GM08714 (cell line): ENCODE measurements around the gene LRCOL1.

ENCODE experiments used
- H3K4me3 ChIP-seq: fragments of 200-500 bp; sonication (Bioruptor generic); 2 replicates; pipeline ENCODE4 v1.5.1; 2014; ENCODE audit warnings: mild to moderate bottlenecking, low read length, inconsistent platforms
- ZNF274 ChIP-seq: IDR thresholded peaks from 2 replicates; pipeline ENCODE4 v1.6.1; 2012; ENCODE audit warnings: mild to moderate bottlenecking, low read depth, low read length

Gene LRCOL1

DNA sequence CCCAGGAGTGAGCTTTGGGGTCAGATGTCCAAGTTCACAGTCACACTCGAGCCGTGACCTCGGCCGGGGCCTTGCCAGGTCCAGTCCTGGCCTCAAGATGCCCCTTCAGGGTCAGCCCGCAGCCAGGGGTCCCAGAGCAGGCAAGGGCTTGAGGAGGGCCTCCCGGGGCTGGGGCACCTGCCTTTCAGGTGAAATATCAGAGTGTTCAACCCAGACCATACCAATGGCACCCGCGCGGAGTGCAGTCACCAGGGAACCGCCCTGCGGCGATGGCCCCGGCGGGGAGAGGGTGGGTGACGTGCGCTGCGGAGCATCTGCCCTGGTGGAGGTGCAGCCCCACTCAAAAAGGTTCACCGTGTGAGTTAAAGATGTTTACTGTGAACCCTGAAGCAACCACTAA, 16.9 kb downstream of the LRCOL1 start:
- TF ChIP-seq ZNF274 = no peak
- H3K4me3 ChIP-seq = no peak overlapping the region

DNA sequence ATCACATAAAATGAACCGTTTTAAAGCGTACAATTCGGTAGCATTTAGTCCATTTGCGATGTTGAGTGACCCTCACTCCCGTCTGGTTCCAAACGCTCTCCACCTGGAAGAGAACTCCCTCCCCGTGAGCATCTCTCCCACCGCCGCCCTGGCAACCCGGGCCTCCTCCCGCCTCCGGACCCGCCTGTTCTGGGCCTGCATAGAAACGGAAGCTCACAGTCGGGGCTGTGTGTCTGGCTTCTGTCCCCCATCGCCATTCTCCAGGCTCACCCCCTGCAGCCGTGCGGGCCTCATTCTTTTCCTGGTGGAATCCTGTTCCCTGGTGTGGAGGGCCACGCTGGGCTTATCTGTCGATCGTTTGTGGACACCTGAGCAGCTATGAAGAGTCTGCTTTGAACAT, 17.3 kb downstream of the LRCOL1 start:
- no peak overlapping the region for H3K4me3 ChIP-seq
- no peak for TF ChIP-seq ZNF274

DNA sequence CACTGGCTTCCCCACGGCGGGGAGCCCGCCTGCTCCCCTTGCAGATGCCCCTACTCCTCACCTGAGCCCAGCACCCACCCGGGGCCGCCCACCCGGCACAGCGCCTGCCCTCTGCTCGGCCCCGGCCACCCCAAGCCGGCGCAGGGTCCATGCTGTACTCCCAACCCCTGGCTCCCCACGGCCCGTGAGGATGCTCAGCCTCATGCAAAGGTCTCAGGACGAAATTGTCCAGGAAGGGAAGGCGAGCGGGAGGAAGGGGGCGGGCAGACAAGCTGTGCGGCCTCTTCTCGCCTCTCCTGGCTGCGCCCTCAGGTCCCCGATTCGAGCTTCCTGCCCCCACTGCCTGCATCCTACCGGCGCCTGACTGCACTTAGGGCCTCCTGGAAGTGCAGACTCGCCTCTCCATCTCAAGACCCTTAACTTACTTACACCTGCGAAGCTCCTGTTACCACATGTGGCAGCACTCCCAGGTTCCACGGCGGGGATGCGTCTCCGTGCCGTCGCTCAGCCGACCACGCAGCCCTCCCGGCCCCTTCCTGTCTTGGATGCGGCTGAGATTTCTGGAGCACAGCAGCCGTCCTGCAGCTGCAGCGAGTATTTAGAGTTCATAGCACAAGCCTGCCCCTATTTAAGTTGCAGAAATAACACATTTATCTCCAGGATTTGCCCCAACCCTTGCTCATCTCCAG, 18.0 kb downstream of the LRCOL1 start:
- H3K4me3 ChIP-seq = no peak overlapping the region
- no peak for TF ChIP-seq ZNF274

DNA sequence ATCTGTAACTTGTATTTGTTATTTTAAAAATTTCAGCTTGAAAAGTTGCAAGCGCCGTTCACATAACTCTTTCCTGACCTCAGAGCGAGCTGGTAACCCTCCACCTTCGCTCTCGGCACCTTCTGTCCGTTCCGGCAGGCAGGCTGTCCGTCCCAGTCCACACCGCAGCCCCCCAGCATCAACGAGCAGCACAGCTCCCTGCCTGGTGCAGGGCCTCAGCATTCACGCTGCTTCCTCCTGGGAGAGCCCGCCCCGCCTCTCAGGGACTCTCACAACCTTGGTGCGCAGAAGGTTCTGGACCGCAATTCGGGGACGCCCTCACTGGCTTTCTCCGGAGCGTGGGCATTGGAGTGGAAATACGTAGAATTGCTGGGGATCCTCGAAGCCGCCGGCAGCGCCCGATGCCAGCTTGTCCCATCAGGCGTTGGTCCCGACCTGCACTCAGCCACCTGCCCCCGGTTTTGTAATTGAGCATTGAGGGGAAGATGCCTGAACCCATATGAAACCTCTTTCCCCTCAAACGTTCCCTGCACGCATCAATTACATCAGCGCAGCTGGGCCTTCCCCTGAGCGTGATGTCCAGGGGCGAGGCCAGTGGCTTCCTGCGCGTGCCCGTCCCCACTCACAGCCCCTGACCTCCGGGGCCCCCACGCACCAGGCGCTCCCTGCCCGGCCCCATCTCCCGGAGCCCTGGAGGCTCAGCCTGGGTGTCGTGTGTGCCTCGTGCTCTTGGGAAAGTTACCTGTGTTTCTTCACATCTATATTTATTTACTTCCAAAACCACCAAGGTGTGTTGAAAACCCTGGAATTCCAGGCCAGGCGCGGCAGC, 19.1 kb downstream of the LRCOL1 start:
- H3K4me3 ChIP-seq = no peak overlapping the region
- no peak for TF ChIP-seq ZNF274

DNA sequence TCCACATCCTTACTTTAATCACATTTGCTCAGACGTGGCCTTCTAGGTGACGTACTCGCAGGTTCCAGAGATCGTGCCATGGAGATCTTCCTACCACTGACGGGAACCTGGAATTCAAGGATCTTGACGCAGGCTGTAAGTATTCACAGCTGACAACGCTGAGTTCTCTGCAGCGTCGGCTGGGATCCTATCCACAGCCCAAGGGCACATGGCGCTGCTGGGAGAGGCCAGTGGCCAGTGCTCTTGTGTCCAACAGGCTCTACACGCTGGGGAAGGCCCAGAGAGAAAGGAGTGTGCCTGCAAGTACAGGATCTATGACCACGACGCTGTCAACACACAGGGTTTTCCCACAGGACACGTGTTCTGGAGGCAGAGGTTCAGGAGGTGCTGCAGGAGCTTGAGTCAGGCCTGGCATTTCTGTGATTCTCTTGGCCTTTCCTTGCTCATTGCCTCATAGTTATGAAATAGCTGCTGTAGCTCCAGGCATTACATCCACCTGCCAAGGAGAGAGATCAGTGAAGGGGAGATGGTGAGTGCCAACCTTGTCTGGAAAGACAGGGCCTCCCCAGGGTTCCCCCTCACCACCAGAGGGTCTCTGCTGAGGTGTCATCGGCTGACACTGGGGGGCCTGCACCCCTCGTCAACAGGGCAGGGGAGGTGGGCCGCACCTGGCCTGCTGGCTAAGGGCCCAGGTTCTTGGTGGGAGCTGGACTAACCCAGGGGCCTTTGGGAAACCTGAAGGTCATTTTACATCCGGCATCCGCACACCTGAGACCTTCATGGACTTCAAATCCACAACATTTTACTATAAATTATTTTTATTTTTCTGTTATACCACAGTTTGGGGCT, 21.3 kb downstream of the LRCOL1 start:
- no peak for TF ChIP-seq ZNF274
- H3K4me3 ChIP-seq = no peak overlapping the region

DNA sequence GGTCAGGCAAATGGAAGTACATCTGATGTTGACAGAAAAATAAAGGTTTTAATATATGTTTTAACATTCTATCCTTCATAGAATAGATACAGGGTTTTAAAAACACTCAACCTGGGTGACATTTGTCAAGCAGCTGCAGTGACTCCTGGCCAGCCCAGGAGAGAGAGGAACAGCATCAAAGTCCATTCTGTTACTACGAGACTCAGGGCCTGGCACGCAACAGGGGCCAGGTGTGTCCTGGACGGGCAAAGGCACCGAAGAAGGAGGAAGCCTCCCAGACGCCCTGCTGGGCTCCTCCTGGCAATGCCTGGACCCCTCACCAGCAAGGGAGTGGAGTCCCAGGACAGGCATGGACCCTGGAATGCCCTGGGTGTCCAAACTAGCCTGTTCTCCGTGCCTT, 22.1 kb downstream of the LRCOL1 start:
- no peak for TF ChIP-seq ZNF274
- no peak overlapping the region for H3K4me3 ChIP-seq

DNA sequence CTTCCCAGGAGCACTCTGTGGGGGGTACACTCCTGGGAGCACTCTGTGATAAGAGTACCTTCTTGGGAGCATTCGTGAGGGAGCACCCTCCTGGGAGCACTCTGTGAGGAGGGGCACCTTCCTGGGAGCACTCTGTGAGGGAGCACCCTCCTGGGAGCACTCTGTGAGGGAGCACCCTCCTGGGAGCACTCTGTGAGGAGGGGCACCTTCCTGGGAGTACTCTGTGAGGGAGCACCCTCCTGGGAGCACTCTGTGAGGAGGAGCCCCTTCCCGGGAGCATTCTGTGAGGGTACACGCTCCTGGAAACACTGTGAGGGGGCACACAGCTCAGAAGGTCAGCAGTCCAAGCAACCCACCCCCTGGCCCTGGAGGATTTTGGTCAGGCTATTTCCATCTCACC, 22.6 kb downstream of the LRCOL1 start:
- H3K4me3 ChIP-seq = no peak overlapping the region
- TF ChIP-seq ZNF274 = no peak

DNA sequence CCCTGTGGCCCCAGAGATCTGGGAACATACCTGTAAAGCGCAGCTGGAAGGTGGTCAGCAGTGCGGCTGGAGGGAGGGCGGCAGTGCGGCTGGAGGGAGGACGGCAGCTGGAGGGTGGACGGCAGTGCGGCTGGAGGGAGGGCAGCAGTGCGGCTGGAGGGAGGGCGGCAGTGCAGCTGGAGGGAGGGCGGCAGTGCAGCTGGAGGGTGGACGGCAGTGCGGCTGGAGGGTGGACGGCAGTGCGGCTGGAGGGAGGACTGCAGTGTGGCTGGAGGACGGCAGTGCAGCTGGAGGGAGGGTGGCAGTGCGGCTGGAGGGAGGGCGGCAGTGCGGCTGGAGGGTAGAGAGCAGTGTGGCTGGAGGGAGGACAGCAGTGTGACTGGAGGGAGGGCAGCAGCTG, 23.5 kb downstream of the LRCOL1 start:
- no peak for TF ChIP-seq ZNF274
- no peak overlapping the region for H3K4me3 ChIP-seq

DNA sequence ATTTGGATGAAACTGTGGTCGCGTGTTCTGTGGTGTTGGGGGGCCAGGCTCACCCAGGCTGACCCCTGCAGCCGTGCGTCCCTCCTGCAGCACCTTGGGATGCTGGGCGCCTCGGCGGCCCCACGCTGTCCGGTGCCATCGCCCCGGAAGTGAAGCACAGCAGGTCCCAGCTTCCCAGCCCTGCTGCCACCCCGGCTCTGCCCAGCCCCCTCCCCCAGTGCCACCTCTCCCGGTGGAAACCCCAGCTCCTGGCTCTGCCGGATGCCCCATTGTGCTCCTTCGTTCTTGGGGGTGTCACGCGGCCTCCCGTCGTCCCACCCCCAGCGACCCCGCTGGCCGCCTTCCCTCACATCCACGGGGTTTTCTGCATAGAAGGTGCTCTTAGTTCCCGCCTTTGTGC, 25.2 kb downstream of the LRCOL1 start:
- no peak for TF ChIP-seq ZNF274
- no peak overlapping the region for H3K4me3 ChIP-seq

DNA sequence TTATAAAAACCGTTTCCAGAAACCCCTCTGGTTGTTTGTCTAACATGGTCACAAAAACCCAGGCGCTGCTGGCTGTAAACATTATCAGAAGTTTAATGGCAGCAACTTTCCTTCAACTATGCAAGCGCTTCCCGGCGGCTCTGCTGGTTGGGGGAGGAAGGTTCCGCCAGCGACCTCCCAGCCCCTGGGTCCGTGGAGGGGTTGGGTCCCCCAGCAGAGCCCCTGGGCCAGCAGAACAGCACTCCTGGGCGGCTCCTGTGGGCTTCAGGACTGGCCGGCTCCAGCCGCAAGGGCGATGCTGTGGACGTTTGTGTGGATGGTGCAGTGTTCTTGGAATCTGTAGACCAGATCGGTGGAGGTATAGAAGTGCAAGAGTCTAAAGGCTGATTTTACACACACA, 26.0 kb downstream of the LRCOL1 start:
- no peak for TF ChIP-seq ZNF274
- H3K4me3 ChIP-seq = no peak overlapping the region

DNA sequence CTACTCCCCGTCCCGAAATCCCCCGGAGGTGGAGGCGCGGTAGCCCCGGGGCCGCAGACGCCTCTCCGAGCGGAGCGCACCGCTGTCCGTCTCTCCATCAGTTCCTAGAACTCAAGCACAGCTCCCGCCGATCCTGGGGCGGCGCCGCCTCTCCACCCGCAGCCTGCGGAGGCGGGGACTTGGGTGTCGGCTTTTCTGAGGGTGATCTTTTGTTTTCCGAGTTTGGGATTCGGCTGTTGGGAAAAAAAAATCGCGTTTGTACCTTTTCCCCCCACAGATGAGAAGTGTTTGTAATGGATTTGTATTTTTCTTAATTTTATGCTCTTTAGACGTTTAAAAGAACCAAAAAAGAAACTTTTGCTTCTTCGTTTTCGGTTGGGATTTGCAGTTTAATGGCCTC, 26.6 kb downstream of the LRCOL1 start:
- no peak for TF ChIP-seq ZNF274
- H3K4me3 ChIP-seq = no peak overlapping the region

DNA sequence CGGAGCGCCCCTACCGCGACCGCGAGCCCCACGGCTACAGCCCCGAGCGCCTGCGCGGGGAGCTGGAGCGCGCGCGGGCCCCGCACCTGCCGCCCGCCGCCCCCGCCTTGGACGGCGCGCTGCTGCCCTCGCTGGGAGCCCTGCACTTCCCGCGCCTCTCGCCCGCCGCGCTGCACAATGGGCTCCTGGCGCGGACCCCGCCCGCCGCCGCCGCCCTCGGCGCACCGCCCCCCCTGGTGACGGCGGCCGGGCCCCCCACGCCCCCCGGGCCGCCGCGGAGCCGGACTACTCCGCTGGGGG, 27.0 kb downstream of the LRCOL1 start:
- no peak overlapping the region for H3K4me3 ChIP-seq
- TF ChIP-seq ZNF274 = no peak

DNA sequence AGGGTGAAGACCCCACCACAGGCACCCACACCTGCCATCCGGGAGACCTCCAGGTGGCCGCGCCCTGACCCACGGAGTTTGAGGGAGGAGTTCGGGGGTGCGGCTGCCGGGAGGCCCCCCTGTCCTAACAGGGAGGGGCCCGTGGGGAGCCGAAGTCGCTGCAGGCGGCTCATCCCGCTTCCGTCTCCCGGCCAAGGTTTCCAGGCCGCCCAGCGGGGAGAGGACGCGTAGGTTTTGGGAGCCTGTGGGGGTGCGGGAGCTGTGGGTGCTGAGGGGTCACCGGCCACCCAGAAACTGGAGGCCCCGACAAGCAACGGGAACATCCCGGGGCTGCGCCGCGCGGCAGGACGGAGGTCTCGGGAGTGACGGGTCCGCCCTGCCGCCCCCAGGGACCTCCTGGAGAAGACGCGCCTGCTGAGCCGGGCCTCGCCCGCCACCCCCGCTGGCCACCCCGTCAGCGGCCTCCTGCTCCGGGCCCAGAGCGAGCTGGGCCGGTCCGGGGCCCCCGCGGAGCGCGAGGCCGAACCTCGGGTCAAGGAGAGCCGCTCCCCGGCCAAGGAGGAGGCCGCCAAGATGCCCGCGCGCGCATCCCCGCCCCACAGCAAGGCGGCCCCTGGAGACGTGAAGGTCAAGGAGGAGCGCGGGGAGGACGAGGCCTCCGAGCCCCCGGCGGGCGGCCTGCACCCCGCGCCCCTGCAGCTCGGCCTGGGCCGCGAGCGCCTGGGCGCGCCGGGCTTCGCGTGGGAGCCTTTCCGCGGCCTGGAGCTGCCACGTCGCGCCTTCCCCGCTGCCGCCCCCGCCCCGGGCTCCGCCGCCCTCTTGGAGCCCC, 27.6 kb downstream of the LRCOL1 start:
- TF ChIP-seq ZNF274 = no peak
- no peak overlapping the region for H3K4me3 ChIP-seq

DNA sequence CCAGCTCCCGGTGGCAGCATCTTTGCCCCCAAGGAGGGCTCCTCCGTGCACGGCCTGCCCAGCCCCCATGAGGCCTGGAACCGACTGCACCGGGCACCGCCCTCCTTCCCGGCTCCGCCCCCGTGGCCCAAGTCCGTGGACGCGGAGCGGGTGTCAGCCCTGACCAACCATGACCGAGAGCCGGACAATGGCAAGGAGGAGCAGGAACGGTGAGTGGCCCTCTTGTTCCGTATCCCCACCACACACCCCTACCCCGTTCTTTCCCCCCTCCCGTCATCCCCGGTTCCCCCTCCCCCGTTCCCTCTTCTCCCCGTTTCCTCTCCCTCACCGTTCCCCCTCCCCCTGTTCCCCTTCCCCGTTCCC, 28.3 kb downstream of the LRCOL1 start:
- TF ChIP-seq ZNF274 = no peak
- H3K4me3 ChIP-seq = no peak overlapping the region
